ENCODE measurements around the gene VASH2. TPM values are rescaled to one million over a fixed set of nuclear protein-coding genes. Genes with fewer than 3 reads are reported as not detected.
A peak's percentile ranks its signal among the peaks of the same experiment; 100 is the strongest.
"Not testable (repeated sequence)": the region's sequence is repeated elsewhere in the genome, so short reads cannot be mapped to it uniquely, and the experiment has no call there.

Gene VASH2
- total RNA-seq, 4 donors from 2014 or later, result 0.67 to 9.0 (median 1.5) TPM

- no peak for ATAC-seq
- Histone ChIP-seq H3K9me3 (no peaks in the 10 kb centered on the region), H3K4me3 (no peak overlapping the region), H3K4me1 (no peaks in the 10 kb centered on the region), H3K36me3 (no peaks in the 10 kb centered on the region), H3K27me3 (no peaks in the 10 kb centered on the region), H3K27ac (no peak overlapping the region)
- WGBS, 2 donors (ENCODE audit: low coverage in 1 of 2), result 87 to 100% methylated on average over 2 to 3 of the region's 3 CpGs
- TF ChIP-seq POLR2AphosphoS5 (IDR thresholded peaks at IDR 0.05) (no peak), CTCF (IDR thresholded peaks at IDR 0.05) (no peak), POLR2A (IDR thresholded peaks at IDR 0.05) (no peak), EP300 (IDR thresholded peaks at IDR 0.05) (no peak)
Measured at GRCh38 chr1:212909652-212910063, 40.7 kb upstream of the VASH2 start.

GRCh38 chr1:212910213-212910612 lies 40.1 kb upstream of the VASH2 start:
- not testable (repeated sequence) for H3K9me3 ChIP-seq, ATAC-seq, H3K4me1 ChIP-seq, H3K27ac ChIP-seq, H3K4me3 ChIP-seq, H3K36me3 ChIP-seq, H3K27me3 ChIP-seq
- WGBS, 2 donors (ENCODE audit: low coverage in 1 of 2), result 62 to 69% methylated on average over 3 to 6 of the region's 10 CpGs

- WGBS, 2 donors (ENCODE audit: low coverage in 1 of 2), result 80% methylated on average over 1 of the region's 3 CpGs; no CpG with 5 or more reads in 1 of the 2 donors
- not testable (repeated sequence) for H3K27me3 ChIP-seq, H3K4me1 ChIP-seq, H3K36me3 ChIP-seq, H3K9me3 ChIP-seq, H3K4me3 ChIP-seq, H3K27ac ChIP-seq, ATAC-seq
Measured at GRCh38 chr1:212913638-212914037, 36.7 kb upstream of the VASH2 start.

GRCh38 chr1:212914110-212914509 lies 36.2 kb upstream of the VASH2 start:
- not testable (repeated sequence) for H3K27me3 ChIP-seq, ATAC-seq, H3K4me3 ChIP-seq, H3K27ac ChIP-seq, H3K4me1 ChIP-seq, H3K36me3 ChIP-seq, H3K9me3 ChIP-seq
- no CpG with 5 or more reads among the region's 5 CpGs for WGBS, 2 donors (ENCODE audit: low coverage in 1 of 2)

GRCh38 chr1:212914789-212915188 lies 35.6 kb upstream of the VASH2 start:
- ATAC-seq, result no peak
- H3K36me3 ChIP-seq, result no peaks in the 10 kb centered on the region
- 47% methylated on average over 2 of the region's 3 CpGs; no CpG with 5 or more reads in 1 of the 2 donors for WGBS, 2 donors (ENCODE audit: low coverage in 1 of 2)
- no peaks in the 10 kb centered on the region for H3K27me3 ChIP-seq
- no peaks in the 10 kb centered on the region for H3K9me3 ChIP-seq
- H3K4me1 ChIP-seq, result peaks cover 0 to 9% (median 0%) of the 10 kb centered on the region in 3 donors
- H3K4me3 ChIP-seq, result no peak overlapping the region
- TF ChIP-seq POLR2A (IDR thresholded peaks at IDR 0.05) (no peak), POLR2AphosphoS5 (IDR thresholded peaks at IDR 0.05) (no peak), CTCF (IDR thresholded peaks at IDR 0.05) (no peak), EP300 (IDR thresholded peaks at IDR 0.05) (no peak)
- H3K27ac ChIP-seq, result no peak overlapping the region

- no peaks in the 10 kb centered on the region for H3K27me3 ChIP-seq
- TF ChIP-seq CTCF (IDR thresholded peaks at IDR 0.05) (peak in 3 of 4 experiments; percentile 13 to 32 (median 22)), POLR2AphosphoS5 (IDR thresholded peaks at IDR 0.05) (peak; percentile 13), POLR2A (IDR thresholded peaks at IDR 0.05) (no peak), EP300 (IDR thresholded peaks at IDR 0.05) (no peak)
- WGBS, 2 donors (ENCODE audit: low coverage in 1 of 2), result 28 to 89% methylated on average over 4 to 5 of the region's 13 CpGs
Measured at GRCh38 chr1:212915245-212916091, 34.9 kb upstream of the VASH2 start.

More at GRCh38 chr1:212915245-212916091, 34.9 kb upstream of the VASH2 start:
- Histone ChIP-seq H3K4me1 (peaks cover 0 to 9% (median 0%) of the 10 kb centered on the region in 3 donors), H3K9me3 (no peaks in the 10 kb centered on the region), H3K27ac (no peak overlapping the region), H3K4me3 (no peak overlapping the region), H3K36me3 (no peaks in the 10 kb centered on the region)
- peak; percentile 68 for ATAC-seq
